Testis (tissue), 3 donors: ENCODE data around the gene BBX. TPM values are rescaled to one million over a fixed set of nuclear protein-coding genes. Genes with fewer than 3 reads are reported as not detected.

Source experiments
- DNase-seq: peaks from one replicate; pipeline ENCODE4 v3.0.0-alpha.2; 2019
- H3K27ac ChIP-seq, 2 donors: fragments of 200-600 bp; sonication (generic); one replicate each; pipeline ENCODE4 v1.5.1; 2019
- H3K27me3 ChIP-seq: fragments of 200-600 bp; sonication (generic); one replicate; pipeline ENCODE4 v1.5.1; 2019
- H3K36me3 ChIP-seq: fragments of 200-600 bp; sonication (generic); one replicate; pipeline ENCODE4 v1.5.1; 2017; ENCODE audit warnings: low read depth; ENCODE audit errors: missing control alignments
- H3K4me1 ChIP-seq: fragments of 200-600 bp; sonication (generic); one replicate; pipeline ENCODE4 v1.5.1; 2019
- H3K4me3 ChIP-seq, 2 donors: fragments of 200-600 bp; sonication (generic); one replicate each; pipeline ENCODE4 v1.5.1; 2017 to 2019
- H3K9me3 ChIP-seq: fragments of 200-600 bp; sonication (generic); one replicate; pipeline ENCODE4 v1.5.1; 2017
- CTCF ChIP-seq, 3 experiments: fragments of 450-650 bp in 2 of 3; fragments of 200-600 bp in 1 of 3; sonication (generic) in 1 of 3; IDR thresholded peaks; one replicate each; pipeline ENCODE4 v1.5.1; 2016 to 2019; ENCODE audit warnings: antibody characterized with exemption in 3 of 3, mild to moderate bottlenecking in 2 of 3, moderate library complexity in 1 of 3
- POLR2A ChIP-seq: fragments of 450-650 bp; IDR thresholded peaks from one replicate; pipeline ENCODE4 v1.6.1; 2017; ENCODE audit warnings: antibody characterized with exemption, mild to moderate bottlenecking, moderate library complexity
- WGBS, 2 donors: methylation state at CpG; one replicate each; pipeline ENCODE4 v1.1.5; 2018; 5-methylcytosine and 5-hydroxymethylcytosine counted together
- intact Hi-C: fragments of 100-400 bp; cut with DNase I; formaldehyde crosslinking; loops from one replicate; pipeline ENCODE4 v1.15.1; 2023; ENCODE audit warnings: low total_unique reads
- polyA plus RNA-seq: library from polyadenylated mRNA; stranded (reverse); fragments of 350-450 nt; fragmentation: Illumina TruSeq; extraction: RNeasy Lipid Tissue Mini Kit (QIAGEN cat#74804); gene quantifications from one replicate; pipeline ENCODE4 v1.2.3, GENCODE V29; 2014; ENCODE audit warnings: low read depth, low replicate concordance; ENCODE audit not compliant: insufficient read depth
- total RNA-seq, 2 donors: library from RNA; depleted of rRNA; stranded (reverse); fragments of >200 nt; gene quantifications; one replicate each; pipeline ENCODE4 v1.2.3, GENCODE V29; 2016

Gene BBX
- total and polyA plus RNA-seq, 3 donors from 2014 or later = 93.3 to 317 (median 312) TPM

GRCh38 chr3:107644631-107645030 lies 121.9 kb downstream of the BBX start:
- H3K9me3 ChIP-seq = no peaks in the 10 kb centered on the region
- DNase-seq = no peak
- H3K4me1 ChIP-seq = no peaks in the 10 kb centered on the region
- TF ChIP-seq POLR2A = no peak
- no peak for TF ChIP-seq CTCF (IDR thresholded peaks at IDR 0.05)
- no peaks in the 10 kb centered on the region for H3K36me3 ChIP-seq
- no peak overlapping the region for H3K4me3 ChIP-seq
- intact Hi-C loops = no loop called here
- no peaks in the 10 kb centered on the region for H3K27me3 ChIP-seq
- no peak overlapping the region for H3K27ac ChIP-seq
- WGBS, 2 donors = 77 to 85% methylated on average over 3 of the region's 3 CpGs

GRCh38 chr3:107650788-107651187 lies 128.0 kb downstream of the BBX start:
- no peak for DNase-seq
- WGBS, 2 donors = 83 to 91% methylated on average over 3 of the region's 3 CpGs
- intact Hi-C loops = no loop called here
- Histone ChIP-seq H3K9me3 (no peaks in the 10 kb centered on the region), H3K27me3 (no peaks in the 10 kb centered on the region), H3K4me3 (no peak overlapping the region), H3K4me1 (no peaks in the 10 kb centered on the region), H3K27ac (no peak overlapping the region), H3K36me3 (no peaks in the 10 kb centered on the region)
- TF ChIP-seq CTCF (IDR thresholded peaks at IDR 0.05) (no peak), POLR2A (no peak)

GRCh38 chr3:107651782-107652181 lies 129.0 kb downstream of the BBX start:
- no peaks in the 10 kb centered on the region for H3K27me3 ChIP-seq
- DNase-seq = no peak
- H3K27ac ChIP-seq = no peak overlapping the region
- no peaks in the 10 kb centered on the region for H3K9me3 ChIP-seq
- H3K4me1 ChIP-seq = no peaks in the 10 kb centered on the region
- no peak for TF ChIP-seq CTCF (IDR thresholded peaks at IDR 0.05)
- TF ChIP-seq POLR2A = no peak
- no peak overlapping the region for H3K4me3 ChIP-seq
- H3K36me3 ChIP-seq = no peaks in the 10 kb centered on the region
- intact Hi-C loops = no loop called here

GRCh38 chr3:107654218-107654617 lies 131.5 kb downstream of the BBX start:
- 93 to 97% methylated on average over 1 of the region's 1 CpG for whole genome bisulfite sequencing, 2 donors
- DNase-seq = no peak
- Histone ChIP-seq H3K4me3 (no peak overlapping the region), H3K4me1 (no peaks in the 10 kb centered on the region), H3K27ac (no peak overlapping the region), H3K36me3 (no peaks in the 10 kb centered on the region), H3K27me3 (no peaks in the 10 kb centered on the region), H3K9me3 (no peaks in the 10 kb centered on the region)
- TF ChIP-seq CTCF (IDR thresholded peaks at IDR 0.05) (no peak), POLR2A (no peak)
- intact Hi-C loops = no loop called here

DNA sequence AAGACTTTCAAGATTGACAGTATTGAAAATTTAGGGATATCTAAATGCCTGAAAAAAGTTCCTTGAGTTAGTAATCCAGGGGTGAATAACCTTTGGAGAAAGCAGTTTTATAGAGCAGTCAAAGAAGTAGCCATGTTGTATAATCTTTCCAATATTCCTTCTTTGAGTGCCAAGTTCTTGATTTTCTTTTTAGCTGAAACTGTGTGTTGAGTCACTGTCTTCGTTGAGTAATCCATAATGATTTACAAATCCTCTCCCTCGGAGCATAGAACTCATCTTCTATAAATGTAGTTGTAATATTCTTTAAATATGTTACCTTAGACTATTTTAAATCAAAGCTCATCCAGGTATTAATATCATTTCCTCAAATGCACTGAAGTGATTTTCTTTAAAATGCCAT lies 135.2 kb downstream of the BBX start:
- Histone ChIP-seq H3K27me3 (no peaks in the 10 kb centered on the region), H3K36me3 (no peaks in the 10 kb centered on the region), H3K4me1 (peaks cover 21% of the 10 kb centered on the region), H3K27ac (no peak overlapping the region), H3K4me3 (no peak overlapping the region), H3K9me3 (no peaks in the 10 kb centered on the region)
- TF ChIP-seq CTCF (IDR thresholded peaks at IDR 0.05) (no peak), POLR2A (no peak)
- intact Hi-C loops = no loop called here
- WGBS, 2 donors = 64 to 69% methylated on average over 2 of the region's 2 CpGs
- no peak for DNase-seq
